K562 (cell line): ENCODE data around the gene PRM3. TPM values are rescaled to one million over a fixed set of nuclear protein-coding genes. Genes with fewer than 3 reads are reported as not detected.

Experiments used
- ATAC-seq: fragments of 200-7000 bp; cut with Tn5 transposase; 3 replicates; pipeline ENCODE4 v1.9.1; 2020; ENCODE audit warnings: moderate library complexity
- BruUV-seq: library from RNA; stranded (reverse); fragments of 400-500 nt; replicated peaks from 2 replicates; lab custom pipeline; 2021; lab: Mats Ljungman, UMichigan
- CTCF ChIA-PET: fragments of 300-600 bp; formaldehyde crosslinking; extraction: SDS; loops from one replicate; lab custom pipeline; 2021; ENCODE audit warnings: low intra/inter-chr PET ratio; lab: Yijun Ruan, JAX
- POLR2A ChIA-PET: fragments of 300-600, 350-650 bp; sonication (Branson Sonifier 250); formaldehyde crosslinking; extraction: SDS; loops from one replicate; lab custom pipeline; 2021; ENCODE audit warnings: antibody characterized with exemption, inconsistent platforms; lab: Yijun Ruan, JAX
- DNase-seq, 4 experiments: peaks; one replicate each; pipeline versions ENCODE4 v3.0.0 to v3.0.0-alpha.2; 2011 to 2018; ENCODE audit warnings: low spot score in 3 of 4, mixed read lengths in 3 of 4; ENCODE audit errors: extremely low read depth in 1 of 4
- FAIRE-seq: peaks from 2 replicates; lab custom pipeline; 2011; peaks lifted over from hg19 to GRCh38; lab: Jason Lieb, UNC
- H2AFZ ChIP-seq: 2 replicates; pipeline ENCODE4 v1.6.0; 2011; ENCODE audit warnings: low read depth, low read length, control low read depth, inconsistent platforms
- H3K27ac ChIP-seq: fragments of 200-600 bp; 3 replicates; pipeline ENCODE4 v1.8.0; 2011; ENCODE audit warnings: low read depth, mild to moderate bottlenecking, control low read depth, inconsistent platforms, low read length, moderate library complexity, mixed read lengths; ENCODE audit errors: extremely low read depth
- H3K27me3 ChIP-seq, 2 experiments: fragments of 300-600 bp in 1 of 2; 2 replicates in 1 of 2; 3 replicates in 1 of 2; pipeline versions ENCODE4 v1.6.0 to v1.8.0; 2011; ENCODE audit warnings: inconsistent platforms in 2 of 2, low read length in 2 of 2, mild to moderate bottlenecking in 1 of 2, mixed read lengths in 1 of 2, moderate library complexity in 1 of 2; ENCODE audit not compliant: control insufficient read depth in 2 of 2, insufficient read depth in 2 of 2
- H3K36me3 ChIP-seq: fragments of 300-600 bp; 3 replicates; pipeline ENCODE4 v1.8.0; 2011; ENCODE audit warnings: mild to moderate bottlenecking, low read length, inconsistent platforms; ENCODE audit not compliant: control insufficient read depth, insufficient read depth
- H3K4me1 ChIP-seq, 2 experiments: fragments of 200-600 bp in 1 of 2; replicated peaks in 1 of 2; 2 replicates in 1 of 2; 3 replicates in 1 of 2; pipeline versions ENCODE4 v1.5.1 to v1.8.0; 2011; ENCODE audit warnings: inconsistent platforms in 2 of 2, low read length in 2 of 2, mild to moderate bottlenecking in 1 of 2, mixed read lengths in 1 of 2, moderate library complexity in 1 of 2; ENCODE audit not compliant: control insufficient read depth in 2 of 2, insufficient read depth in 2 of 2
- H3K4me2 ChIP-seq: 2 replicates; pipeline ENCODE4 v1.6.1; 2011; ENCODE audit warnings: low read length, control low read depth, inconsistent platforms, mixed read lengths; ENCODE audit not compliant: insufficient read depth
- H3K4me3 ChIP-seq: fragments of 200-600 bp; sonication (generic), shearing (Covaris generic); 2 replicates; pipeline ENCODE4 v1.5.1; 2016; ENCODE audit warnings: control low read depth, inconsistent platforms
- H3K79me2 ChIP-seq: fragments of 200-600 bp; 3 replicates; pipeline ENCODE4 v1.8.0; 2011; ENCODE audit warnings: low read length, inconsistent platforms; ENCODE audit not compliant: control insufficient read depth, insufficient read depth
- H3K9ac ChIP-seq, 2 experiments: 2 replicates each; pipeline versions ENCODE4 v1.6.0 to v1.6.1; 2011; ENCODE audit warnings: low read depth in 2 of 2, low read length in 2 of 2, control low read depth in 1 of 2, inconsistent platforms in 1 of 2, mild to moderate bottlenecking in 1 of 2, mixed read lengths in 1 of 2; ENCODE audit not compliant: insufficient read depth in 1 of 2
- H3K9me1 ChIP-seq: one replicate; pipeline ENCODE4 v1.6.0; 2011; ENCODE audit warnings: inconsistent platforms, mild to moderate bottlenecking, low read length, moderate library complexity; ENCODE audit not compliant: control insufficient read depth, insufficient read depth
- H3K9me3 ChIP-seq: replicated peaks from 2 replicates; pipeline ENCODE4 v1.5.1; 2011; ENCODE audit warnings: low read depth, low read length, inconsistent platforms; ENCODE audit not compliant: control insufficient read depth, insufficient read depth
- H4K20me1 ChIP-seq: replicated peaks from 2 replicates; pipeline ENCODE4 v1.6.1; 2011; ENCODE audit warnings: low read length, inconsistent platforms, mixed read lengths; ENCODE audit not compliant: control insufficient read depth, insufficient read depth
- WGBS: fragments of 100-300 bp; shearing (Covaris generic); methylation state at CpG from one replicate; pipeline ENCODE4 v1.1.6; 2016; ENCODE audit warnings: low coverage, mixed read lengths; ENCODE audit not compliant: insufficient coverage; ENCODE audit errors: missing lambda C conversion rate; 5-methylcytosine and 5-hydroxymethylcytosine counted together
- in situ Hi-C: fragments of 300-500 bp; cut with MboI; formaldehyde crosslinking; loops from 4 replicates; pipeline ENCODE4 v1.15.0; 2018; ENCODE audit warnings: inconsistent platforms, mixed read lengths
- intact Hi-C: fragments of 100-400 bp; cut with micrococcal nuclease; formaldehyde crosslinking; loops from 2 replicates; pipeline ENCODE4 v1.14.2; 2022
- polyA plus RNA-seq, 8 experiments: library from polyadenylated mRNA; depleted of rRNA in 4 of 8; stranded (reverse) in 5 of 8; unstranded in 3 of 8; fragments of >200 nt; fragmentation: Nextera tagmentation in 2 of 8; fragmentation: Illumina TruSeq in 1 of 8; extraction: Ambion mirVana in 2 of 8; extraction: Trizol in 1 of 8; gene quantifications; 2 replicates each; pipeline versions ENCODE4 v1.2.1 to v1.2.3, GENCODE V29; 2011 to 2014; ENCODE audit warnings: inconsistent platforms in 1 of 8, missing spikeins in 1 of 8
- total RNA-seq, 7 experiments: library from RNA; depleted of rRNA in 6 of 7; stranded (reverse); fragments of >200 nt in 6 of 7; fragmentation: Illumina TruSeq in 2 of 7; extraction: Trizol in 2 of 7; gene quantifications; 2 replicates each; pipeline versions ENCODE4 v1.2.1 to v1.2.3, GENCODE V29; 2011 to 2021; ENCODE audit warnings: low replicate concordance in 1 of 7
- TF ChIP-seq, protein P1 (sequence below): fragments of 250-450 bp; sonication (Bioruptor Pico); IDR thresholded peaks from 2 replicates; pipeline ENCODE4 v1.4.0; 2020; ENCODE audit warnings: mild to moderate bottlenecking, moderate library complexity, borderline replicate concordance

Gene PRM3
- total and polyA plus RNA-seq, 9 of the 15 experiments (the other 6 are each of a cell fraction or from before 2014, with no cell fraction given): not detected

DNA sequence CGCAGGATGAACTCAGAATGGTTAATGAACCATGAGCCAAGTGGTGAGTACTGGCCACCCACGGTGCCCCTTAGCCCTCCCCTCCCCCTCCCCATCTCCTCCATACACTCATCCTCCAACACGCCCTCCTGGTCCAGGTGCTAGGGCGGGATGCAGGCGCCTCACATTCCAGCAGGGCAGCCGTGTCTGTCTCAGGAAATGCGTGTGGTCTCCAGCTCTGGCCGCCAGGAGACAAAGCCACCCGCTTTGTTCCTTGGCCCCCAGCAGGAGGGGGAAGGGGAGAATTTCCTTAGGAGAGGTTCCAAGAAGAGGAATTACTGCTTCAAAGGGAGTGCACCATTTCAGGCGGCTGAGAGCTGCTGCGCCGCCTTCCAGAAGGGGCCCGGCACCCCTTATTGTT, 42.1 kb upstream of the PRM3 start:
- H3K36me3 ChIP-seq: no peaks in the 10 kb centered on the region
- H2AFZ ChIP-seq: no peak overlapping the region
- no peaks in the 10 kb centered on the region for H3K9me1 ChIP-seq
- peaks cover 11 to 17% of the 10 kb centered on the region in 2 experiments; a peak in 3 of 5 replicates for H3K4me1 ChIP-seq
- DNase-seq (no peak), ATAC-seq (no peak), FAIRE-seq (no peak)
- in situ Hi-C loops: no loop called here
- H3K79me2 ChIP-seq: no peaks in the 10 kb centered on the region
- no peak overlapping the region for H3K27ac ChIP-seq
- CTCF ChIA-PET: no interaction called here
- WGBS: 51% methylated on average over 9 of the region's 13 CpGs
- intact Hi-C loops: no loop called here
- no peaks in the 10 kb centered on the region for H3K9me3 ChIP-seq
- TF ChIP-seq, protein P1, sequence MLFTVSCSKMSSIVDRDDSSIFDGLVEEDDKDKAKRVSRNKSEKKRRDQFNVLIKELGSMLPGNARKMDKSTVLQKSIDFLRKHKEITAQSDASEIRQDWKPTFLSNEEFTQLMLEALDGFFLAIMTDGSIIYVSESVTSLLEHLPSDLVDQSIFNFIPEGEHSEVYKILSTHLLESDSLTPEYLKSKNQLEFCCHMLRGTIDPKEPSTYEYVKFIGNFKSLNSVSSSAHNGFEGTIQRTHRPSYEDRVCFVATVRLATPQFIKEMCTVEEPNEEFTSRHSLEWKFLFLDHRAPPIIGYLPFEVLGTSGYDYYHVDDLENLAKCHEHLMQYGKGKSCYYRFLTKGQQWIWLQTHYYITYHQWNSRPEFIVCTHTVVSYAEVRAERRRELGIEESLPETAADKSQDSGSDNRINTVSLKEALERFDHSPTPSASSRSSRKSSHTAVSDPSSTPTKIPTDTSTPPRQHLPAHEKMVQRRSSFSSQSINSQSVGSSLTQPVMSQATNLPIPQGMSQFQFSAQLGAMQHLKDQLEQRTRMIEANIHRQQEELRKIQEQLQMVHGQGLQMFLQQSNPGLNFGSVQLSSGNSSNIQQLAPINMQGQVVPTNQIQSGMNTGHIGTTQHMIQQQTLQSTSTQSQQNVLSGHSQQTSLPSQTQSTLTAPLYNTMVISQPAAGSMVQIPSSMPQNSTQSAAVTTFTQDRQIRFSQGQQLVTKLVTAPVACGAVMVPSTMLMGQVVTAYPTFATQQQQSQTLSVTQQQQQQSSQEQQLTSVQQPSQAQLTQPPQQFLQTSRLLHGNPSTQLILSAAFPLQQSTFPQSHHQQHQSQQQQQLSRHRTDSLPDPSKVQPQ (CRISPR knock-in tag): no peak
- BruUV-seq: no TSS peak
- no peaks in the 10 kb centered on the region for H4K20me1 ChIP-seq
- H3K4me2 ChIP-seq: no peak overlapping the region
- no peak overlapping the region for H3K4me3 ChIP-seq
- no peaks in the 10 kb centered on the region for H3K27me3 ChIP-seq
- POLR2A ChIA-PET: interaction anchor here (1.0 kb wide), 1 partner anchor 60 kb away, joined by 4 read pairs; the partner anchor contains the start of gene SOCS1
- H3K9ac ChIP-seq: no peak overlapping the region
